ENCODE measurements around the gene HAT1.
"Not testable (repeated sequence)": the region's sequence is repeated elsewhere in the genome, so short reads cannot be mapped to it uniquely, and the experiment has no call there.

Gene HAT1, protein sequence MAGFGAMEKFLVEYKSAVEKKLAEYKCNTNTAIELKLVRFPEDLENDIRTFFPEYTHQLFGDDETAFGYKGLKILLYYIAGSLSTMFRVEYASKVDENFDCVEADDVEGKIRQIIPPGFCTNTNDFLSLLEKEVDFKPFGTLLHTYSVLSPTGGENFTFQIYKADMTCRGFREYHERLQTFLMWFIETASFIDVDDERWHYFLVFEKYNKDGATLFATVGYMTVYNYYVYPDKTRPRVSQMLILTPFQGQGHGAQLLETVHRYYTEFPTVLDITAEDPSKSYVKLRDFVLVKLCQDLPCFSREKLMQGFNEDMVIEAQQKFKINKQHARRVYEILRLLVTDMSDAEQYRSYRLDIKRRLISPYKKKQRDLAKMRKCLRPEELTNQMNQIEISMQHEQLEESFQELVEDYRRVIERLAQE

DNA sequence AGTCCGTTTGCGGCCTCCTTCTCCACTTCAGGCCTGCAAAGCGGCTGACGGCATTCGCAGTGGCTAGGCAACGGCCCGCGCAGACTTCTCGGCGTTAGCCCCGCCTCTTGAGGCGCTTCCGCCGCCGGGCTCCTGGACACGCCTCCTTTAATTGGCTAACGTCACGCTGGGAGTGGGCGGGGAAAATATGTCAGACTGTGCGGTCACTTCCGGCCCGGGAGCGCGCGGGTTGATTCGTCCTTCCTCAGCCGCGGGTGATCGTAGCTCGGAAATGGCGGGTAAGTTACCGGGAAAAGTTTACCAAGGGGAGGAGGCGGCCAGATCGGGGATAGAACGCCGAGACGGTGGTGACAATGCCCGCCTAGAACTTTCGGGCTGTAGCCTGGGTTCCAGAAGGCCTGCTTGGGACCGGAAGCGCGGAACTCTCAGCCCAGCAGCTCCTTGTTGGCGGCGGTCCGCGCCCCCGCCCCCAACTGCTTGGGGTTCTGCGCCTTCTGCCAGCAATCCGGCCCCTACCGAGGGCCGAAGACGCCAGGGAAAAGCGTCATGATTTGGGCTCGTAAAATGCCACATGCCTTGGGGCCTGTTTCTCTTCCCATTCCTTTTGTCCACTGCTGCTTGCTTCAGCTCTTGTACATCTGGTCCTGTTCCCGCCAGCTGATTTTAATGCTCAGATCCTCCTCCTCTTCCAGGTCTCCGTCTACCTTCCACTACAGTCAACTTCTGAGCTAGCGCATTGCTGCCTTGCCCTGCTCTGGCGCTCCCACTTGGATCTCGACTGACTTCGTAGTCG is at the start of gene HAT1:
Gene HAT1, plus strand, starts transcription at position 232 of the 793 bp plus-strand sequence. Its CDS starts 40 bp downstream, at position 272.
- peak; percentile 96 for DNase-seq (ENCODE audit: low spot score)

DNA sequence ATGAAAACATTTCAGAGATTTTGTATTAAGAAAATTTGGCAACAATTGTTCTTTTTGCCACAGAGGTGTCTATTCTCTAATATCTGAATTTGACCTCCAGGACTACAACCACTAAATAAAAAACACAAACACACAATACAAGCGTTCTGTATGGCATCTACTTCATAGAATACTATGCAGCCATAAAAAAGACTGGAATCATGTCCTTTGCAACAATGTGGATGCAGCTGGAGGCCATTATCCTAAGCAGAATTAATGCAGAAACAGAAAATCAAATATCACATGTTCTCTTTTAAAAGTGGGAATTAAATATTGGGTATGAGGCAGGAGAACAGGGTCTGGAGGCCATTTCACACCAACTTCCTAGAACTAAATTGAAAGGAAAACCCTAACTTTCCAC is 47.7 kb upstream of the HAT1 start:
- no peak for DNase-seq (ENCODE audit: low spot score)

GRCh38 chr2:171874963-171875362 is 47.3 kb upstream of the HAT1 start:
- no peak for DNase-seq (ENCODE audit: low spot score)

- no peak for DNase-seq (ENCODE audit: low spot score)
Measured at GRCh38 chr2:171878481-171878993, 43.7 kb upstream of the HAT1 start.

- DNase-seq (ENCODE audit: low spot score): no peak
Measured at GRCh38 chr2:171879865-171880264, 42.4 kb upstream of the HAT1 start.

DNA sequence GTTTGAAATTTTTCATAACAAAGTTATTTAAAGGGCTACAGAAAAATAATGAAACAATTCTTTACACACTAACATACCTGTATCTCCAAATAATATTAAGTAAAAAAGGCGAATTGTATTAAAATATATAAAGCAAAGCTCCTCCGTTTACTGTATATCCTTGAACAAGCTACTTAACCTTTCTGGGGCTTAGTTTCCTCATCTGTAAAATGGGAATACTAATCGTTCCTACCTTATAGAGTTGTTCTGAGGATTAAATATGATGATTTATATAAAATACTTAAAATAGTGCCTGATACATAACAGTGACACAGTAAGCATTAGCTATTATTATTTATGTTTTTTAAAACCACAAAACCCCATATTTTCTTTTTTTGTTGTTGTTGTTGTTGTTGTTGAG is 41.5 kb upstream of the HAT1 start:
- DNase-seq (ENCODE audit: low spot score): no peak

GRCh38 chr2:171882089-171882769 is 40.0 kb upstream of the HAT1 start:
- DNase-seq (ENCODE audit: low spot score): no peak

GRCh38 chr2:171883275-171883893 is 38.9 kb upstream of the HAT1 start:
- DNase-seq (ENCODE audit: low spot score): no peak

DNA sequence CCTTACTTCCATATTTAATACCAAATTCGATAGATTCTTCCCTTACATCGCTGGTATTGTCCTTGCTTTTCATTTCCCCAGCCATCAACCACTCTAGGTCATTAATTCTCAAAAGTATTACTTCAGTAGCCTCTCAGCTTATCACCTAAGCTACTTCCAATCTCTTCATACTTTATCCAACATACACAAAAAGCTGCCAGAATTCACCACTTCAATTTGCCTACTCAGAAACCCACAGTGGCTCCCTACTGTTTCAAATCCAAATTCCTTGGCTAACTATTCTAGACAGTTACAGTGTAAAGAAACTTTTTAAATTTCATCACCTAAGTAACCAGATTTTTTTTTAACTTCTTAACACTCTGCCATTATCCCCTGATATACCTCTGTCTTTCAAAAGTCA is 32.9 kb upstream of the HAT1 start:
- DNase-seq (ENCODE audit: low spot score): no peak

GRCh38 chr2:171889808-171890207 is 32.5 kb upstream of the HAT1 start:
- DNase-seq (ENCODE audit: low spot score): no peak

- DNase-seq (ENCODE audit: low spot score): no peak
Measured at GRCh38 chr2:171893196-171893823, 29.0 kb upstream of the HAT1 start.

- peak; percentile 64 for DNase-seq (ENCODE audit: low spot score)
Measured at GRCh38 chr2:171893824-171894611, 28.2 kb upstream of the HAT1 start, which contains the start of gene SLC25A12. SLC25A12 (minus strand) TSS chr2:171894244; CDS start chr2:171894214, 30 bp downstream.

DNA sequence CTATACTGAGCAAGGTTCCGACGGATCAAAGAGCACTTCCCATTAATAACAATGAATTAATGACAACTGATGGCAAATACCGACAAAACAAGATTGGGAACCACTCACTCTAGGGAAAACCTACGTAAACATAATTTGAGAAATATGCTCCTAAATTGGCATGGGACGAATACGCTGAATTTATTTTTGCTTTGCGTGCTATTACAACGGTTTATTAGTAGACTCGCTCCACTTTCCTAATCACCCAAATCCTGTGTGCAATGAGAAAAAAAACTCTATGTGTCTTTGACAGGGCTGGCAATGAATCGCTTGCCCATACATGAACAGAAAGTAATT is 27.7 kb upstream of the HAT1 start:
- DNase-seq (ENCODE audit: low spot score): no peak

DNA sequence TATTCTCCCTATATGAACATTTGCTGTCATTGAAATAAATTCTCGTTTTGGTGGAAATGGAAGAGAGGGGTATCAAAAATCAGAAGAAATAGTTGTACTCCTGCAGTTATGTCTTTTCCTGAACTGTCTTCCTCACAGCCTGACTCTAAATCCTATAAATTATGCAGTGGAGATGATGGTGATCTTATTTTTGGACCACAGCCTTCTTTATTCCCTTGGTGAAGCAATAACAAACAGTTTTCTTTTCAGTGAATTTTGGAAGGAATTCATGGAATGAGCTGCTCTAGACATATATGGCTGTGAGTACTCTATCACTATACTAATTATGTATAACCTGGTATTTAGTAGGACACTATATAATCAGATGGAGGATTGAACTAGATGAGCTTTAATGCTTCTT is 26.5 kb upstream of the HAT1 start:
- DNase-seq (ENCODE audit: low spot score): no peak

- not testable (repeated sequence) for DNase-seq (ENCODE audit: low spot score)
Measured at GRCh38 chr2:171899623-171900282, 22.5 kb upstream of the HAT1 start.

- DNase-seq (ENCODE audit: low spot score): no peak
Measured at GRCh38 chr2:171902840-171903420, 19.3 kb upstream of the HAT1 start.

DNA sequence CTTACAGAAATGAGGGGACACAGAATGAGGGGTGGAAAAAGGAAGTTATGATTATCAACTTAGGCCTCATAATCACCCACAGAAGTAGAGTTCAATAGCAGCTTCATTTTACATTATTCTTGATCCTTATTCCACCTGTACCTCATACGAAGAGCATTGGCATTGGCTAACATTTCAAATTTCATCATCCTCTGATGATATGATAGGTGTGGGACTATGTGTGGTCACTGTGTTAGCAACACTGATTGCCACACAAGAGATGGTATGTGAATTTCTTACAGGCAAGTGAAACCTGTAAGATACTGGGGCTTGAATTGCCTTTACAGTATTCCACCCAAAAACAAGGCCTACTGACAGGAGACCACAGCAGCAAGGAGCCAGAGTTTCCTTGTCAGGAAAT is 14.0 kb upstream of the HAT1 start:
- DNase-seq (ENCODE audit: low spot score): no peak

GRCh38 chr2:171909266-171909665 is 13.0 kb upstream of the HAT1 start:
- no peak for DNase-seq (ENCODE audit: low spot score)

DNA sequence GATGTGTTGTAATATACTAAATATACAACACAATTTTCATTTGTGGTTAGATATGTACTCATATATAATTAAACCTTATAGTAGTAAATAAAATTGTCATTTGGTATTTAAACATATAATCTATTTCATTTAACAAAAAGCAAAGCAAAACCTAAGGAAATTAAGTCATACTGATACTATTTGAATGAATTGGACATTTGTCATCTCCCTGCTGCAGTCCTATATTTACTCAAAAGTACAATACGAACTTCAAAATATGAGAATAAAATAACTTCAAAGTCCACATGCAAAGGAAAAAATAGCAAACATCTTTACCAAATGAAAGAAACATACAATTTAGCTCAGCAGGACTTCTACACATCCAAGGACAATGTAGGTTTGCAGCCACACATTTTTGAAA is 11.8 kb upstream of the HAT1 start:
- DNase-seq (ENCODE audit: low spot score): no peak

- no peak for DNase-seq (ENCODE audit: low spot score)
Measured at GRCh38 chr2:171913517-171913916, 8.7 kb upstream of the HAT1 start.

Data from CD4-positive, alpha-beta T cell treated with Interleukin-6 at 100 ng/mL for 8 hours (primary cell).